ENCODE measurements around the gene BCAS3.

BCAS3 gene

GRCh38 chr17:61122326-61122913 is 444.8 kb downstream of the BCAS3 start:
- TF ChIP-seq GATA2 (IDR thresholded peaks at IDR 0.05; ENCODE audit: low read depth, low read length) (no peak), GATA3 (IDR thresholded peaks at IDR 0.05; ENCODE audit: low read depth, low read length) (no peak)

GRCh38 chr17:61124562-61124961 is 446.9 kb downstream of the BCAS3 start:
- TF ChIP-seq GATA2 (IDR thresholded peaks at IDR 0.05; ENCODE audit: low read depth, low read length) (no peak), GATA3 (IDR thresholded peaks at IDR 0.05; ENCODE audit: low read depth, low read length) (no peak)

GRCh38 chr17:61126473-61127249 is 449.0 kb downstream of the BCAS3 start:
- no peak for TF ChIP-seq GATA3 (IDR thresholded peaks at IDR 0.05; ENCODE audit: low read depth, low read length)
- no peak for TF ChIP-seq GATA2 (IDR thresholded peaks at IDR 0.05; ENCODE audit: low read depth, low read length)

GRCh38 chr17:61127960-61128359 is 450.3 kb downstream of the BCAS3 start:
- no peak for TF ChIP-seq GATA3 (IDR thresholded peaks at IDR 0.05; ENCODE audit: low read depth, low read length)
- TF ChIP-seq GATA2 (IDR thresholded peaks at IDR 0.05; ENCODE audit: low read depth, low read length): no peak

- TF ChIP-seq GATA2 (IDR thresholded peaks at IDR 0.05; ENCODE audit: low read depth, low read length): no peak
- no peak for TF ChIP-seq GATA3 (IDR thresholded peaks at IDR 0.05; ENCODE audit: low read depth, low read length)
Measured at GRCh38 chr17:61128661-61129115, 451.0 kb downstream of the BCAS3 start.

- TF ChIP-seq GATA3 (IDR thresholded peaks at IDR 0.05; ENCODE audit: low read depth, low read length) (no peak), GATA2 (IDR thresholded peaks at IDR 0.05; ENCODE audit: low read depth, low read length) (no peak)
Measured at GRCh38 chr17:61129267-61130254, 451.9 kb downstream of the BCAS3 start.

GRCh38 chr17:61130330-61130729 is 452.7 kb downstream of the BCAS3 start:
- no peak for TF ChIP-seq GATA2 (IDR thresholded peaks at IDR 0.05; ENCODE audit: low read depth, low read length)
- TF ChIP-seq GATA3 (IDR thresholded peaks at IDR 0.05; ENCODE audit: low read depth, low read length): no peak

- TF ChIP-seq GATA3 (IDR thresholded peaks at IDR 0.05; ENCODE audit: low read depth, low read length) (no peak), GATA2 (IDR thresholded peaks at IDR 0.05; ENCODE audit: low read depth, low read length) (peak; percentile 38; the same call in 1 of the 2 replicates)
Measured at GRCh38 chr17:61131585-61131984, 453.9 kb downstream of the BCAS3 start.

- no peak for TF ChIP-seq GATA2 (IDR thresholded peaks at IDR 0.05; ENCODE audit: low read depth, low read length)
- TF ChIP-seq GATA3 (IDR thresholded peaks at IDR 0.05; ENCODE audit: low read depth, low read length): no peak
Measured at GRCh38 chr17:61132524-61132923, 454.9 kb downstream of the BCAS3 start.

GRCh38 chr17:61133853-61134252 is 456.2 kb downstream of the BCAS3 start:
- TF ChIP-seq GATA3 (IDR thresholded peaks at IDR 0.05; ENCODE audit: low read depth, low read length): no peak
- TF ChIP-seq GATA2 (IDR thresholded peaks at IDR 0.05; ENCODE audit: low read depth, low read length): no peak

GRCh38 chr17:61134551-61135235 is 457.0 kb downstream of the BCAS3 start:
- no peak for TF ChIP-seq GATA3 (IDR thresholded peaks at IDR 0.05; ENCODE audit: low read depth, low read length)
- no peak for TF ChIP-seq GATA2 (IDR thresholded peaks at IDR 0.05; ENCODE audit: low read depth, low read length)

GRCh38 chr17:61135782-61136181 is 458.1 kb downstream of the BCAS3 start:
- TF ChIP-seq GATA3 (IDR thresholded peaks at IDR 0.05; ENCODE audit: low read depth, low read length) (no peak), GATA2 (IDR thresholded peaks at IDR 0.05; ENCODE audit: low read depth, low read length) (no peak)

GRCh38 chr17:61136296-61136695 is 458.6 kb downstream of the BCAS3 start:
- TF ChIP-seq GATA2 (IDR thresholded peaks at IDR 0.05; ENCODE audit: low read depth, low read length) (no peak), GATA3 (IDR thresholded peaks at IDR 0.05; ENCODE audit: low read depth, low read length) (no peak)

Measured in SH-SY5Y (cell line).